H7 (cell line): ENCODE measurements around the gene PIH1D1. TPM values are rescaled to one million over a fixed set of nuclear protein-coding genes. Genes with fewer than 3 reads are reported as not detected.

Experiments
- DNase-seq: peaks from one replicate; pipeline ENCODE4 v3.0.0; 2012
- H3K27me3 ChIP-seq: 2 replicates; pipeline ENCODE4 v1.6.0; 2011; ENCODE audit warnings: mild to moderate bottlenecking, low read length; ENCODE audit not compliant: control insufficient read depth, insufficient read depth
- H3K36me3 ChIP-seq: replicated peaks from 2 replicates; pipeline ENCODE4 v1.5.1; 2011; ENCODE audit warnings: low read length; ENCODE audit not compliant: control insufficient read depth, insufficient read depth
- H3K4me3 ChIP-seq: 2 replicates; pipeline ENCODE4 v1.5.1; 2011; ENCODE audit warnings: low read depth, mild to moderate bottlenecking, control low read depth, low read length, moderate library complexity; ENCODE audit not compliant: insufficient read depth
- total RNA-seq: library from RNA; depleted of rRNA; stranded (reverse); fragments of >200 nt; shearing (Covaris generic); gene quantifications from 2 replicates; pipeline ENCODE4 v1.2.3, GENCODE V29; 2014; rRNA removed

PIH1D1 gene
- total RNA-seq, 1 experiment from 2014 or later: 194 TPM

DNA sequence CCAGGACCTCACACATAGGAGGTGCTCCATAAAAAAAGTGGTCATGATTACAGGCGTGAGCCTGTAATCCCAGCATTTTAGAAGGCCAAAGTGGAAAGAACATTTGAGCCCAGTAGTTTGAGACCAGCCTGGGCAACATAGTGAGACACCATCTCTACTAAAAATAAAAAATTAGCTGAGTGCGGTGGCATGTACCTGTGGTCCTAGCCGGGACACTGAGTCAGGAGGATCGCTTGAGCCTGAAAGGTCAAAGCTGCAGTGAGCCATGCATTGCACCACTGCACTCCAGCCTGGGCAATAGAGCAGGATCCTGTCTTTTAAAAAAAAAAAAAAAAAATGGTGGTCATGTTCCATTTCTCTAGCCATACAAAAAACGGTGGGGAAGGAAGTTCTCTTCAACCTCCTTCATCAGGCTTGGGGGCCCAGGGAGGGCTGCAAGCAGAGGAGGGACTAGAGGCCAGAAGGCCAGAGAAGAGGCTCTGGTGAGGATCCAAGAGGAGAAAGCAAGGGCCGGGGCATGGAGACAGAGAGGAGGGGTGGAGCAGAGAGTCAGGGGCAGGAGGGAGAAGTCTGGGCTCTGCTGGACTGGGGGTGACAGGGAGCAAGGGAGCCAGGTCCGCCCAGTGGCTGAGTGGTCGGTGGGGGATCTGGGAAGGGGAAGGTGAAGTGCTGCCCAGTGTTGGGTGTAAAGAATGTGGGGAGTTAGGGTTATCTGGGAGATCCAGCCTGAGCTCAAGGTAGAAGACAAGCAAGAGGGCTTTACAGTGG, 54.7 kb downstream of the PIH1D1 start:
- DNase-seq: peak; percentile 40
- no peak overlapping the region for H3K4me3 ChIP-seq
- no peaks in the 10 kb centered on the region; the same call in 1 of the 2 replicates for H3K27me3 ChIP-seq
- H3K36me3 ChIP-seq: no peaks in the 10 kb centered on the region

Other genes with a start within 250 kb of the PIH1D1 start
- gene SLC6A16, start 126.6 kb downstream of the PIH1D1 start, total RNA-seq: 0.24 and 4.3 TPM in 2 replicates
- gene CD37, start 116.4 kb downstream of the PIH1D1 start, total RNA-seq: 0.44 TPM in 1 of 2 replicates, not detected in the other
- 110 and 155 TPM in 2 replicates for gene TEAD2, start 89.4 kb downstream of the PIH1D1 start, total RNA-seq
- 3.6 and 4.3 TPM in 2 replicates for gene DKKL1, start 87.9 kb downstream of the PIH1D1 start, total RNA-seq
- gene KASH5, start 63.6 kb downstream of the PIH1D1 start, total RNA-seq: 0.21 and 0.26 TPM in 2 replicates
- gene PTH2, start 28.4 kb downstream of the PIH1D1 start, total RNA-seq: not detected in 2 replicates
- not detected in 2 replicates for gene GFY, start 26.4 kb downstream of the PIH1D1 start, total RNA-seq
- 0.14 and 0.26 TPM in 2 replicates for gene SLC17A7, start 10.3 kb downstream of the PIH1D1 start, total RNA-seq
- gene ALDH16A1, start 1.4 kb upstream of the PIH1D1 start, total RNA-seq: 55.5 and 62.2 TPM in 2 replicates
- 0.55 and 1.6 TPM in 2 replicates for gene FLT3LG, start 22.4 kb upstream of the PIH1D1 start, total RNA-seq
- gene RPL13A, start 35.8 kb upstream of the PIH1D1 start, total RNA-seq: 4,136 and 6,335 TPM in 2 replicates
- gene RPS11, start 44.6 kb upstream of the PIH1D1 start, total RNA-seq: 2,449 and 2,647 TPM in 2 replicates
- gene FCGRT, start 60.8 kb upstream of the PIH1D1 start, total RNA-seq: 28.5 and 36.9 TPM in 2 replicates
- gene RCN3, start 76.2 kb upstream of the PIH1D1 start, total RNA-seq: 28.2 and 29.2 TPM in 2 replicates
- gene NOSIP, start 128.7 kb upstream of the PIH1D1 start, total RNA-seq: 102 and 142 TPM in 2 replicates
- gene PRRG2, start 129.5 kb upstream of the PIH1D1 start, total RNA-seq: 0.55 and 1.2 TPM in 2 replicates
- gene PRR12, start 139.4 kb upstream of the PIH1D1 start, total RNA-seq: 8.2 and 10.8 TPM in 2 replicates
- 13.3 and 20.1 TPM in 2 replicates for gene RRAS, start 188.3 kb upstream of the PIH1D1 start, total RNA-seq
- 32.9 and 37.0 TPM in 2 replicates for gene SCAF1, start 190.4 kb upstream of the PIH1D1 start, total RNA-seq
- 107 and 108 TPM in 2 replicates for gene IRF3, start 214.0 kb upstream of the PIH1D1 start, total RNA-seq
- gene BCL2L12, start 214.1 kb upstream of the PIH1D1 start, total RNA-seq: 34.3 and 42.5 TPM in 2 replicates
- gene PRMT1, start 225.5 kb upstream of the PIH1D1 start, total RNA-seq: 690 and 848 TPM in 2 replicates
- gene ADM5, start 237.8 kb upstream of the PIH1D1 start, total RNA-seq: 1.4 and 1.8 TPM in 2 replicates
- gene CPT1C, start 239.3 kb upstream of the PIH1D1 start, total RNA-seq: 25.8 and 28.9 TPM in 2 replicates